A673 (cell line): ENCODE data around the gene EDEM1. TPM values are rescaled to one million over a fixed set of nuclear protein-coding genes. Genes with fewer than 3 reads are reported as not detected.
"Not testable (repeated sequence)": the region's sequence is repeated elsewhere in the genome, so short reads cannot be mapped to it uniquely, and the experiment has no call there.

Source experiments
- BruUV-seq: library from RNA; stranded (reverse); fragments of 400-500 nt; replicated peaks from 2 replicates; lab custom pipeline; 2021; lab: Mats Ljungman, UMichigan
- CTCF ChIA-PET: fragments of 300-600 bp; sonication (Branson Sonifier 250); formaldehyde crosslinking; loops from one replicate; lab custom pipeline; 2022; ENCODE audit warnings: antibody characterized with exemption; lab: Charles Lee
- POLR2A ChIA-PET: fragments of 300-600 bp; sonication (Branson Sonifier 250); formaldehyde crosslinking; loops from one replicate; lab custom pipeline; 2022; ENCODE audit warnings: antibody characterized with exemption; ENCODE audit not compliant: low non-redundant PET; lab: Charles Lee
- DNase-seq: peaks from one replicate; pipeline ENCODE4 v3.0.0-alpha.2; 2015; ENCODE audit warnings: low spot score
- H3K27ac ChIP-seq: fragments of 200-600 bp; sonication (generic); 2 replicates; pipeline ENCODE4 v1.5.1; 2016; ENCODE audit warnings: mixed run types, low read depth, mild to moderate bottlenecking, mixed read lengths, antibody characterized with exemption, low read length; ENCODE audit not compliant: poor library complexity, severe bottlenecking
- H3K27me3 ChIP-seq: fragments of 200-600 bp; sonication (generic); replicated peaks from 2 replicates; pipeline ENCODE4 v1.6.1; 2017; ENCODE audit warnings: mixed run types, low read depth, mild to moderate bottlenecking, mixed read lengths, antibody characterized with exemption, low read length; ENCODE audit not compliant: insufficient read depth, poor library complexity
- H3K36me3 ChIP-seq: fragments of 200-600 bp; sonication (generic); 2 replicates; pipeline ENCODE4 v1.6.1; 2016; ENCODE audit warnings: mixed run types, mild to moderate bottlenecking, mixed read lengths, antibody characterized with exemption, low read length; ENCODE audit not compliant: insufficient read depth, poor library complexity, severe bottlenecking
- H3K4me1 ChIP-seq: fragments of 200-600 bp; sonication (generic); 2 replicates; pipeline ENCODE4 v1.6.1; 2017; ENCODE audit warnings: mixed run types, mild to moderate bottlenecking, mixed read lengths, antibody characterized with exemption, low read length; ENCODE audit not compliant: insufficient read depth, poor library complexity, severe bottlenecking
- H3K4me3 ChIP-seq: fragments of 200-600 bp; sonication (generic); 2 replicates; pipeline ENCODE4 v1.5.1; 2016; ENCODE audit warnings: low read depth, mixed run types, mild to moderate bottlenecking, mixed read lengths, low read length; ENCODE audit not compliant: poor library complexity, severe bottlenecking
- H3K9me3 ChIP-seq: fragments of 200-600 bp; sonication (generic); 2 replicates; pipeline ENCODE4 v1.6.1; 2016; ENCODE audit warnings: mixed run types, low read depth, mild to moderate bottlenecking, mixed read lengths, antibody characterized with exemption, low read length; ENCODE audit not compliant: poor library complexity, severe bottlenecking
- CTCF ChIP-seq: fragments of 300-800, 200-600 bp; sonication (generic); conservative IDR thresholded peaks from 2 replicates; pipeline ENCODE4 v1.5.1; 2017; ENCODE audit warnings: low read depth, mild to moderate bottlenecking, antibody characterized with exemption, low read length, moderate library complexity, mixed read lengths
- EZH2 ChIP-seq: fragments of 200-600 bp; sonication (generic); IDR thresholded peaks from 2 replicates; pipeline ENCODE4 v1.6.1; 2017; ENCODE audit warnings: borderline replicate concordance, low read depth, mild to moderate bottlenecking, mixed read lengths, antibody characterized with exemption, low read length; ENCODE audit not compliant: poor library complexity, severe bottlenecking
- intact Hi-C: fragments of 100-400 bp; cut with micrococcal nuclease; formaldehyde crosslinking; loops from one replicate; pipeline ENCODE4 v1.10.0; 2022; ENCODE audit not compliant: unreplicated experiment
- total RNA-seq: library from RNA; stranded (reverse); gene quantifications from 2 replicates; pipeline ENCODE4 v1.2.3, GENCODE V29; 2021

Gene EDEM1
- total RNA-seq, 1 experiment from 2014 or later, result 32.1 TPM

- TF ChIP-seq EZH2 (no peak), CTCF (no peak)
- ChIA-PET POLR2A (no interaction called here), CTCF (no interaction called here)
- Histone ChIP-seq H3K9me3 (no peaks in the 10 kb centered on the region), H3K4me3 (no peak overlapping the region), H3K36me3 (no peaks in the 10 kb centered on the region), H3K27ac (no peak overlapping the region), H3K27me3 (no peaks in the 10 kb centered on the region), H3K4me1 (peaks cover 10% of the 10 kb centered on the region)
- intact Hi-C loops, result no loop called here
- DNase-seq, result no peak
- BruUV-seq, result no TSS peak
Observed at GRCh38 chr3:5169807-5170206, 17.7 kb upstream of the EDEM1 start.

- no TSS peak for BruUV-seq
- H3K4me1 ChIP-seq, result no peaks in the 10 kb centered on the region
- H3K27me3 ChIP-seq, result no peaks in the 10 kb centered on the region
- H3K36me3 ChIP-seq, result peaks cover 4% of the 10 kb centered on the region
- no peak overlapping the region for H3K4me3 ChIP-seq
- ChIA-PET CTCF (no interaction called here), POLR2A (no interaction called here)
- no peak overlapping the region for H3K27ac ChIP-seq
- no peak for DNase-seq
- no peaks in the 10 kb centered on the region for H3K9me3 ChIP-seq
- intact Hi-C loops, result no loop called here
- TF ChIP-seq EZH2 (no peak), CTCF (no peak)
Observed at GRCh38 chr3:5170975-5171374, 16.5 kb upstream of the EDEM1 start.

GRCh38 chr3:5172018-5172417 lies 15.5 kb upstream of the EDEM1 start:
- Histone ChIP-seq H3K4me1 (peaks cover 7% of the 10 kb centered on the region), H3K4me3 (no peak overlapping the region), H3K9me3 (no peaks in the 10 kb centered on the region), H3K27me3 (no peaks in the 10 kb centered on the region), H3K27ac (no peak overlapping the region), H3K36me3 (peaks cover 4% of the 10 kb centered on the region)
- no TSS peak for BruUV-seq
- ChIA-PET POLR2A (no interaction called here), CTCF (no interaction called here)
- TF ChIP-seq CTCF (no peak), EZH2 (no peak)
- intact Hi-C loops, result no loop called here
- DNase-seq, result no peak

GRCh38 chr3:5179036-5179435 lies 8.5 kb upstream of the EDEM1 start:
- not testable (repeated sequence) for BruUV-seq

More at GRCh38 chr3:5179036-5179435, 8.5 kb upstream of the EDEM1 start:
- H3K4me3 ChIP-seq, intact Hi-C loops, H3K36me3 ChIP-seq, H3K27me3 ChIP-seq, H3K4me1 ChIP-seq, DNase-seq, H3K9me3 ChIP-seq, CTCF ChIA-PET, POLR2A ChIA-PET, H3K27ac ChIP-seq: not testable (repeated sequence)
